AG20443 (cell line): ENCODE data around the gene VAV2.
"Not testable (repeated sequence)": the region's sequence is repeated elsewhere in the genome, so short reads cannot be mapped to it uniquely, and the experiment has no call there.

Experiments used
- DNase-seq: peaks from one replicate; pipeline ENCODE4 v3.0.0; 2012; ENCODE audit warnings: low spot score, mixed read lengths

Gene VAV2

DNA sequence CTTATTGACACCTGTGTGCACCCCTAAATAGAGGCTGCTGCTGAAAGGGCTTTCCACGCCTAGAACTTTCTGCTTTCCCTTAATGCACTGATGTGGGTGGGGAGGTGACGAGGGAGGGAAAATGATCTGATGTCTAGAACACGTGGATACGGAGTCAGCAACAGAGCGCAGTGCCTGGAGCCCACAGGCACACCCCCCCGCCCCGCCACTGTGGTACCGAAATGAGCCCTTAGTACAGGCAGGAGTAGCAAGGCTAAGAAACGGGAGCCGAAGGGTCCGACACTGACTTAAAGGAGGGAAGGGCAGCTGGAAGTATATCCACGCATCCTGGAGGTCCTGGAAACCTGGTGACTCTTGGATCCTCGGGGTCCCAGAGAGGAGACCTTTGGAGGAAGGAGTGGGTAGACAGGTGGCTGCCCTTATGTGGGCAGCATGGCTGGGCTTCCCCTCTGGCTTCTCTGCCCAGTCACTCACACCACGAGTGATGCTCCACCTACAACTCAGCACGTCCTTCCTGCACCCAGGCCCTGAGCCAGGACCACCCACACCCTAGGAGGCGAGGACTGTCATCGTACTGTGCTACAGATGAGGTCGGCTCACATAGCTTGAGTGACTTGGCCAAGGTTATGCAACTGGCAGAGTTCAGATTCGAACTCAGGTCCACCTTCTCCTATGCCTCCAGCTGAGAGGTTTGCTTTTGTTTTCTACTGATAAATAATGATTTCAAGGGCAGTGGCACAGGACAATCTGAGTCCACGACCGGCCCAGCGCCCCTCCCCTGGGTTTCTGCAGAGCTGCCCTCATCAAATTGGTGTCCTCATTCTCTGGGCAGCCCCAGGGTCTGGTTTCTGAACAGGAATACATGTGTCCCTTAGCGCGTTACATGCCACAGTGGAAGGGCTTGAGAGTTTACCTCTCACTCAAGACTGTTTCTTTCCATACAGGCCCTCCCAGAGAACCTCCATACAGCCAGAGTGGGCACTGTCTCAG, 4.7 kb upstream of the VAV2 start:
- no peak for DNase-seq

DNA sequence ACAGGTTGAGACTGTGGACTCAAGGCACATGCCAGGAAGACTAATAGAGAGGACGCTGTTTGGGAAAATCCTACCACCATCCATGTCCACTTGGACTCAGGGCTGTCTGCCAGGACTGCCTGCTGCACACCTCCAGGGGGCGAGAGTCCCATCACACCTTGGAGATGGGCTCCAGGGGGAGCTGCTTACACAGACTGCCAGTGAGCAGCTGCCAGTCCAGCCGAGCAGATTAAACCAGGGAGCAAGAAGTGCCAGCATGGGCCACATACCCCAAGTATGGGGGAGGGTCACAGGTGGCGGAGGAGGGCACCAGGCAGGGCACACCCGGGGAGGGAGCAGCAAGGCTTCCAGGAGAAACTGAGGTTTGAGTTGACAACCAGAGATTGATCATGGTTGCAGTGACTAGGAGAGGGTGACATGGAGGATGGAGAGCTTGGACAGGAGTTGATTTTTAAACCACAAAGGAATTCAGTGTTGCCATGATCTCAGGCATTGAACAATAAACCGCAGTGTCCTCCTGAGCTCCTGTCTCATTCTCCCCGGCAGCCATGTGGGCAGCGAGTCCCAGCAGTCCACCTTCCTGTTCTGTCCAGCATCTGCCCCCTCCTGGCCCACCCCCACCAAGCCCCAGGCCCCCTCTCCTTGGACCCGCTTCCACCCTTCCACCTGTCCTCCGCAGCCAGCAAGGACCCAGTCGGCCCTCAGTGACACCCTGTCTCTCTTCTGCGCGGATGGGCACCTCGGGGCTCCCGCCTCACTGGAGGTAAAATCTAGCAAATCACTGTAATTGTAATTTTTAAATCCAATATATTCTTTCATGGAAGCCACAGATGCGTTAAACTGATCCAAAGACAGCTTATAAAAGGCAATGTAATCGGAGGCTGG, 3.1 kb upstream of the VAV2 start:
- DNase-seq: peak; percentile 36

DNA sequence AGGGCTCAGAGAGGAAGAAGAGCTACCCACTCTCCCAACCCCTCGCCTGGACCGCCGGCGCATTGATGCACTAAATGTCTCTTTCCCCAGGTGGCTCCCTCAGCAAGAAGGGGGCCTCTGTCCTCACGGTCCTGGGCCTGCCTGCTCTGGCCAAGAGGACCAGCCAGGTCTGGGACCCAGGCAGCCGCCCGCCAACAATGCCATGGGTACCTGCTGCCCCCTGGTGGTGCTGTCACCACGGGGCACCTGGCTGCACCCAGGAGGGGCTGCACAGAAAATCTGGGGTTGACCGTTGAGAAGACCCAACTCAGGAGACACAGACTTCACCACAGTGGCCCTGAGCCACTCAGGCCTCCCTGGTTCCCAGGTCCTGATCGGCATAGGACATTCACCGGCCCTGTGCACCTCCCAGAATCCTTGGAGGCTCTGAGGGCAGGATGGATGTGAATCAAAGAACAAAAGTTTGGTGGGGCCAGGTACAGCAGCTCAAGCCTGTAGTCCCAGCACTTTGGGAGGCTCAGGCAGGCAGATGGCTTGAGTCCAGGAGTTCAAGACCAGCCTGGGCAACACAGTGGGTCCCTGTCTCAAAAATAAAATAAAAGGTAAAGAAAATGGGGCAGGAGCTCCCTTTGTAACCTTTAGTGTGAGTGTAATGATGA, 2.4 kb upstream of the VAV2 start:
- DNase-seq: peak; percentile 89

DNA sequence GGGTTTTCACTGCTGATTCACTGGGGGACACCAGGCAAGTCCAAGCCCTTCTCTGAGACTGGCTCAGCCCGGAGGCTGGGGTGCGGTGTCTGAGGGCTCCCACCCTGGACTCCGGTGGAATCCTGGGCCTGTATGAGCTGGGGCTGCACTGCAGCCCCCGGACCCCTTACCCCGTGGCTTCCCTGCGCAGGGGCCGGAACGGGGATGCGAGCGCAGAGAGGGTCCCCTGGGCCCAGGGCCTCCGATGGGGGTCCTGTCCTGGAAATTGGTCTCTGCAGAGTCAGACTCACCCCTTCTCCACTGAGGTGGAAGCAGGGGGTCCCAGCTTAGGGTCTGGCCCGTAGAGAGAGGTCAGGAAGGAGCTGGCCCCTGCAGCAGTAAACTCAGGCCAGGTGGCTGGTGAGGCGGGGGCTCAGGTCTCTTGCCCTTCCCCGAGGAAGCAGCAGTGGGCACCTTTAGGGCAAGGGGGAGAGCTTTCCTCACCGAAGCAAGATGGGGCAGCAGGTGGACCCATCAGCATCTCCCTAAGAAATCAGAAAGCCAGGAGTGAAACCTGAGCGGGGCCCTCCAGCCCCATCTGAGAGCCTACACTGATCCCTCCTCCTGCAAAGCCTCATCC, 1.6 kb upstream of the VAV2 start:
- no peak for DNase-seq

DNA sequence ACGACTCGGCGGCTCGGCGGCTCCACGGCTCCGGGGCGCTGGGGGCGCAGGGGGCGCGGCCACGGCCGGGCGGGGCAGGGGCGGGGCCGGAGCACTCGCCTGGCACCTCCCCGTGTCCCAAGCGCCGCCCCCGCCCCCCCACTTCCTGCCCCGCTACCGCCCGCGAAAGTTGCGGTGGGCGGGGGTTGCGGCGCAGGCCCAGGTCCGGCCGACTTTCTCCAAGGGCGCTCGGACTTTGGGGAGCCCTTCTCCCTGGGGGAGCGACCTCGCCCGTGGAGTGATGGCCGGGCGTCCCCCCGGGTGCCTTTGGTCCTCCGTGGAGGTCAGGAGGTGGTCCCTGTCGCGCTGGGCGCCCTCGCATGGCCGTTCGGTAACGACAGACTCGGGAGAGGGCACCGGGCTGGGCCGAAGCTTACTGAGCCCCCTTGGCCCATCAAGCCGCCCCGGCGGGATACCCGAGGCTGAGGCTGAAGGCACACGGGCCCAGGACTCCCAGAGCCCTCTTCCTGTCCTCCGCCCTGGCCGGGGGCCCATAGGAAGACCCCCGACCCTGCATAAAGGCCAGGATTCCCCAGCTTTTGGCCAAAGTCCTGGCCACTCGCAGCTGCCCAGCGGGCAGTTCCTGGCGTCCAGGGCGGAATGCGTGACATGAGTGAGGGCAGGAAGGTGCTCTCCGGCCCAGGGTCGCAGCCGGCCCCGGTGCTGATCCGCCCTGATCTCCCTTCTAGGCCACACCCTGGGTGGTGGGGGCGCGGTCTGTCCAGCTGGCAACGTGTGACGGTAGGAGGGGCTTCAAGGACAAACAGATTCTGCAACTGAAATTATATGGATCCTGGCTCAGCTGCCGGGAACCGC, 883 bp upstream of the VAV2 start:
- peak; percentile 93 for DNase-seq

DNA sequence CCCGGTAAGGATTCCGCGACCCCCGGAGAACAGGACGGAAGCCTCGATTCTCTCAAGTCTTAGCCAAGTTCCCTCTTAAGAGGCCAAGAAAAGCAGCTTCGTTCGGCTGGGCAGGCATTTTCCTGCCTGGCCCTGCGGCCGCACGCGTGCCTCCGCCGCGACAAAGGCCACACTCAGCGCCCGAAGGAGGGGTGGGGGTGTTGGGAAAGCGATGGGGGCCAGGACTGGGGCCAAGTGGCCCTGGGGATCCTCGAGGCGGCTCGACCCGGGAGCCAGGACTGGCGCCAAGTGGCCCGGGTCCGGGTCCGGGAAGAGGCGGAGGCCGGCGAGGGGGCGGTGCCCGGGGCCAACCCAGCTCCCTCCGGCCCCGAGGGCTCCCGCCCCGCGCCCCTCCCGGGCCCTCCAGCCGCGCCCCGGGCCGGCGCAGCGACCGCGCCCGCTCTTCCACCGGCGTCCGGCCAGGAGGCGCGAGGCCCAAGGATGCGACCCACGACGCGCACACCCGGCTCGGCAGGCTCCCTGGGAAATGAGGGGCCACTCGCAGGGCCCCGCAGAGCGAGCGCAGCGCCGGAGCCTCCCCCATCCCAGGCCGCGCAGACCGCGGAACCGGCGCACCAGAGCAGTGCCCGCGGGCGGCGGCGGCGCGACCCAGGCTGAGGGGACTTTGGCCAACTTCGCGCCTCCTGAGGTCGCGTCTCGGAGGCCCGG, 756 bp downstream of the VAV2 start:
- peak; percentile 48 for DNase-seq

DNA sequence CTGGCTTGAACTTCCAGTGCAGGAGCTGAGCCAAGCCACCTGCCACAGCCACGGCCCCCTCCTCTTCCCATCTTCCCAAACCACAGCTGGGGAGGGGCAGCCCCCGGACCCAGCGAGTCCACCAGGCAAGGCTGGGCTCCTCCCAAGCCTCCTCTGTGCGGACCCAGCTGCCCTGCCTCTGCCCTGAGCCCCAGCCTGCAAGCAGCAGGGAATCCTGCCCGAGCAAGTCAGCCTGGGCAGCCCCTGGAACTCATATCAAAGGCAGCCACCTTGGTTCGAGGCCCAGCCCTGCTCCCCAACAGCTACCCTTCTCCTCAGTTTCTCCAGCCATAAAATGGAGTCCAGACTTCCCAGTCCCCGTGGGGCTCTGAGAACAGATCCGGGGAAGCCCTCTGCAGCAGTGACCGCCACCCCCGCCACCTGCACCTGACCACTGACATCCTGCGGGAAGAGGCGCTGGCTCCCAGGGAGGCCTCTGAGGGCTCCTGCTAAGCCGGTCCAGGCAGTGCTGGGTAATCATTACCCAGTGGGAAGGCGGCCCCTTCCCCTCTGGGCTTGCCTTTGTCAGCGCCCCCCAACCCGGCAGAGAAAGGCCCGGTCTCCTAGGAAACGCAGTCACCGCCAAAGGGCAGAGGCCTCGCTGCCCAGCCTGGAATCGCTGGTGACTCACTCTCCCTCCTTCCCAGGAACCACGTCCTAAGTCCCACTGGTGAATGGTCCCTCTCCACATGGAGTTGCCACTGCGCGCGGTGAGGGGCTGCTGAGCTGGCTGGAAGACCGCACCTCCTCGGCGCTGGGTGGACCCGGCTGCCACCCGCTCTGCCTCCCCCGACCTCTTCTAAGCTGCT, 1.5 kb downstream of the VAV2 start:
- peak; percentile 80 for DNase-seq

DNA sequence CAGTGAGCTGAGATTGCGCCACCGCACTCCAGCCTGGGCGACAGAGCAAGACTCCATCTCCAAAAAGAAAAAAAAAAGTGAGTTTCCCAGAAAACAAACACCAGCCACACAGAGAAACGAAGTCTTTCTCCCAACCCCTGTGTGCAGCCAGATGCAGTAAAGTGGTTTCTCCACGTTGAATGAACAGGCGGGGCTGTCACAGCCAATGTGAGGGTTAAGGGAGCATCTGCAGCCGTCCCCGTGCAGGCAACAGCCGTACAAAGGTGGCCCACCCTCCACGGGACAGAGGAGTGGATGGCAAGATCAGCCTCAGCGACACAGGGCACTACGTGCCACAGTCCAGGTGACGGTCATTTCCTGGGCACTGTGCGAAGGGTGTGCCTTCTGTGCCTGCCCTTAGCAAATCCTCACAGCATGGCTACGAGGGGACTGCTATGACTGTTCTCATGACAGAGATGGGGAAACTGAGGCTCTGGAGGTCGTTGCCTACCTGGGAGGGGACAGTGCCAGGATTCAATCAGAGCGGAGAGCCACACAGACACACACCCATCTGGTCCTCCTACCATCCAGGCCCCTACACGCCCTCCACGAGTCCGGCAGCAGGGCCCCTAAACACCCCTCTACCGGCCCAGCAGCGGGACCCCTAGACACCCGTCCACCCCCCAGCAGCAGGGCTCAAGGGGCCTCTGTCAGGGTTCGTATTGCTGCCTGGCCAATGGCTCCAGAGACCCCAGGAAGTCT, 2.3 kb downstream of the VAV2 start:
- no peak for DNase-seq

DNA sequence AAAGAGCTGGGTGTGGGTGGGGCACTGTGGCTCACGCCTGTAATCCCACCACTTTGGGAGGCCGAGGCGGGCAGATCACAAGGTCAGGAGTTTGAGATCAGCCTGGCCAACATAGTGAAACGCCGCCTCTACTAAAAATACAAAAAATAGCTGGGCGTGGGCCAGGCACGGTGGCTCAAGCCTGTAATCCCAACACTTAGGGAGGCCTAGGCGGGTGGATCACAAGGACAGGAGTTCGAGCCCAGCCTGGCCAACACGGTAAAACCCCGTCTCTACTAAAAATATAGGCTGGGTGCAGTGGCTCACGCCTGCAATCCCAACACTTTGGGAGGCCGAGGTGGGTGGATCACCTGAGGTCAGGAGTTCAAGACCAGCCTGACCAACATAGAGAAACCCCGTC, 3.4 kb downstream of the VAV2 start:
- DNase-seq: not testable (repeated sequence)

DNA sequence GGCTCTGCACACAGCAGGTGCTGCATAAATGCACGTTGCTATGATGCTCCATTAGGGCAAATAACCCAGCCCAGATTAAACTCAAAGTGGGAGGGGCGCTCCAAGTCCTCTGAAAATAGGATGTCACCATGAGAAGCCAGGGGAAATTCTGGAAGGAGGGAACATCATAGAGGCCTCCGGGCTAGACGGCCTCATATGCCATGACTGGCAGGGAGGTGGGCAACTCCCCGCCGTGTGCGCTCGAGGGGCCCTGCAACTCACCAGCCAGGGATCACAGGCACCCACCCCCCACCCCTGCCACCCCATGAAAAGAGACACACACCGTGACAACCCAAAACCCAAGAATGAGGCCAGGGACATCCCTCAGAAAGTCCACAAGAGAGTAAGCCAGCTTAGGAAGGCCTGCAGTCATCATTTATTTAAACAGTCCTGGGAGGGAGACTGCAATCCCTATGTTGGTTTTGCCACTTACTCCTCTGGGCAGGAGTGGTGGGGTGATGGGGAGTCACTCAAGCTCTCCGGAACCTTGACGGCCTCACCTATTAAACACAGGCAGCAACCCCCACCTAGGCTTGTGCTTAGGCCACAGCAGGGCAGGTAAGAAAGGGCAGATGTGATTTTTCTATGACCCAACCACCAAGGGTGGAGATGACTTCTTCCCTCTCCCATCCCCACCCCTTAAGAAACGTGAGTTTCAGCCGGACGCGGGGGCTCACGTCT, 4.0 kb downstream of the VAV2 start:
- DNase-seq: no peak

DNA sequence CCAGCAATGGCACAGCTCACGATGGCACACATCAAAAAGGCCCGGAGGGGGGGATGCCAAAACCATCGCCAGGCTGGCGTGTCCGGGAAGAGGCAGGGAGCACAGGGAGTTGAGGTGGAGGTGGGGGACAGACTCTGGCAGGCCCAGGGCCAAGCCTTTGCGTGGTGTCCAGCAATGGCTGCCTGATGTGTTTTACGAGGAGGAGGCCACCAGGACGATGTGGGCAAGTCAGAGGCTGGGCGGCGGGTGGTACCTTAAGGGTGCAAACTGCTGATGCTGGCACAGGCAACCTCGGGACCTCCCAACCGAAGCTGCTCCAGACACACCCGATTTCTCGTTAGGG, 4.7 kb downstream of the VAV2 start:
- DNase-seq: no peak

DNA sequence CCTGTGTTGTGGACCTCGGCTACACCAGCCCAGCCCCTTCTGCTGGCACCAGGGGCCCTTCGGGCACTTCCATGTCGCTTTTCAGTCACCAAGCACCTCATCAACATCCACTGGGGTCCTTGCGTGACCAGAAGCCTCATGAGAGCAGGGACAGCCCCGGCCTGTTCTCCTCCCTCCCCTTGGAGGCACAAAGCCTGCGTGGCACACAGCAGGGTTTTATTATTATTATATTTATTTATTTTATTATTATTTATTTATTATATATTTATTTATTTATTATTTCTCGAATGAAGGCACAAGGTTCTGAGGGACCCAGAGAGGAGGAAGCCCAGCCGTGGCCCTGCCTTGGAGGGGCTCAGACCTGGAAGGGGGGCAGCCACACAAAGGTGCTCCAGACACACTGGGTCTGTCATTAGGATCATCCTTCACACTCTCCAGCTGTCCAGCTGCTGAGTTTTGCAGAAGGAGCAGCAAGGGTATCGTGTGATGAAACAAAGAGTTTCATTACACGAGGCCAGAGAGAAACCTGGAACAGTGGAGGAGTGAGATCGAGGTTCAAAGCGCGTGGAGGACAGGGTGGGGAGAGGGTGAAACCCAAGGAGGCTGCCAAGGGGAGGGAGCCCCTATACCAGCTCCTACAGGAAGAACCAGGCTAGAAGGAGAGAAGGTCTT, 5.2 kb downstream of the VAV2 start:
- DNase-seq: no peak

DNA sequence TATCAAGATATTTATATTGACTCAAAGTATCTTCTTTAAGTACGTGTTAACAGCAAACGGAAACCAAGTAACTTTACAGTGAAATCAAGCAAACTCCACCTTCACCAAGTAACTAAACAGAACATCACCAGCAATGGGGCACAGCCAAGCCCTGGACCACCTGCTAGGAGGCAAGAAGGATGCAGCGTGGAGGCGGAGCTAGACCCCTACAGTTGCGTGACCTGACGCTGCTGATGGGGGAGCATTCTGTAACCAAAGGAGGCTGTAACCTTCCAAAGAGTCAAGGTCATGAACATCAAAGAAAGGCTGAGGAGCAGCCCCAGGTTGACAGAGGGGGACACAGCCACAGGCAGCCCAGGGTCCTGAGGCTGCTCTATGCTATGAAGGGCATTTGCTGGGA, 6.1 kb downstream of the VAV2 start:
- no peak for DNase-seq

DNA sequence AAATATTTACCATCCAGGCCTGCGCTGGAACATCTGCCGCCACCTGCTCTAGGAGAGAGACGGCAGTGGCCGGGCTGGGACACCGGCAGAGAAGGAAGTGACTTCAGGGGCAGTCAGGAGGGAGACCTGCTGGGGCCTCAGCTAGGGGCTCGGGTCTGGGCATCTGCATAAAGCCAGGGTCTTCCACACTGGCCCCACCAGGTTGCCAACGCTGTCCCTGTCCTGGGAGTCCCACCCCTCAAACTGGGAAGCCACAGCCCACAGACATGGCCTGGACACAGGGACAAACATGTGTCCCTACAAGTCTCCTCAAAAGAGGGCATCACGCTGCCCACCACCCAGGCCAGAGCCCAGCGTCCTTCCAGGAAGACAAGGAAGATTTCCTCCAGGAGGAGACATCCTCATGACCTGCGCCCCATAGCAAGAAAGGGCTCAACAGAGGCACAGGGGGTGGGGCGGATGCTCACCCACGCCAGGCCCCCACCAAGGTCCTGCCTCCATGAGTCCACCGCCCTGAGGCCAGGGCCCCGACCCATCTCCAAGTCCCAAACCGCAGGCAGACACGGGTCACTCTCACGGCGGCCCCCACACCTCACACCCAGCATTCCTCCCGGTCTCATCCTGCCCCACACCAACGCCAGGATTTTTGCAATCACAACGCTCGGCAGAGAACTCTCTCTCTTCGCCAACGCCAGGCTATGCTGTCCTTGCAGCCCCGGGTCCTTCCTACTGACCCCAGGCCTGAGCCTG, 9.0 kb downstream of the VAV2 start:
- DNase-seq: no peak

DNA sequence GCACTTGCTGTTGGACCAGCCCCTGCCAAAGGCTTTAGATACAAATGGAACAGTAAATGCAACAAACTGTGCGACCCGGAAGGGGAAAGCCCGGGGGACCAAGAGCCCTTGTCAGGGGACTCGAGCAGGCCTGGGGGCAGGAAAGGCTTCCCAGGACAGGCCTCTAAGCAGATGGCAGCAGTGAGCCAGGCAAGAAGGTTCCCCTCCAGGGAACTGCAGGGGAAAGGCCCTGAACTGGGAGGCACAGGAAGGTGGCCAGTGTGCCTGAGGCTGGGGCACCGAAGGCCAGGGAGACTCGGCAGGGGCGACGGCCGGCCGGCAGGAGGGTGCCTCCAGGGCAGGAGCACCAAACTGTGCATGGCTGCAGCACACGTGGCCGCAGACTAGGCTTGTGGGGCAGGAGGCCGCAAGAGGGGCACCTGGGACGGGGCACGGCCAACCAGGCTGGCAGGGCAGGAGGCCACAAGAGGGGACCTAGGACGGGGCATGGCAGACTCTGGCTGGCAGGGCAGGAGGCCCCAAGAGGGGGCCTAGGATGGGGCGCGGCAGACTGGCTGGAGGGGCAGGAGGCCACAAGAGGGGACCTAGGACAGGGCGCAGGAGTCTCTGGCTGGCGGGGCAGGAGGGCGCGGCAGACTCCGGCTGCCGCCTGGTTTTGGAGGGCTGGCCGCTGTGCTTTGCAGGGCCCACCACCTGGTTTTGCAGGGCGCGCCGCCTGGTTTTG, 10.0 kb downstream of the VAV2 start:
- no peak for DNase-seq

DNA sequence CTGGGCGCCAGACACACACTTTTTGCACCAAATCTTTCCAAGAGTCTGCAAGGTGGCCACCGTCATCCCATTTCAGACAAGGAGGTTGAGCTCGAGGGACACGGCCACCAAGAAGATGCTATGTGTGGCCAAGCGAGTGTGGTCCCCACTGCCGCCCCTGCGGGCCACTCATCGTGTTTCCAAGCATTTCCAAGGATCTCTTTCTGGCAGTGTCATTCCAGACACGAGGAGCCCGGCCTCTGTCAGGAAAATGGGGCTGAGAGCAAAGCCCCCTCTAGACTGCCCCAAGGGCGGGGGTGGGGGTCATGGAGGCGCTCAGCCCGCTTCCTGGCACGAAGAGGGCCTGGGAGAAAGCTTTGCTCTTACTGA, 10.6 kb downstream of the VAV2 start:
- no peak for DNase-seq
